ENCODE measurements around the gene CD109. TPM values are rescaled to one million over a fixed set of nuclear protein-coding genes. Genes with fewer than 3 reads are reported as not detected.
A peak's percentile ranks its signal among the peaks of the same experiment; 100 is the strongest.

The CD109 gene
- total RNA-seq, 1 donor from 2014 or later: 14.3 TPM

DNA sequence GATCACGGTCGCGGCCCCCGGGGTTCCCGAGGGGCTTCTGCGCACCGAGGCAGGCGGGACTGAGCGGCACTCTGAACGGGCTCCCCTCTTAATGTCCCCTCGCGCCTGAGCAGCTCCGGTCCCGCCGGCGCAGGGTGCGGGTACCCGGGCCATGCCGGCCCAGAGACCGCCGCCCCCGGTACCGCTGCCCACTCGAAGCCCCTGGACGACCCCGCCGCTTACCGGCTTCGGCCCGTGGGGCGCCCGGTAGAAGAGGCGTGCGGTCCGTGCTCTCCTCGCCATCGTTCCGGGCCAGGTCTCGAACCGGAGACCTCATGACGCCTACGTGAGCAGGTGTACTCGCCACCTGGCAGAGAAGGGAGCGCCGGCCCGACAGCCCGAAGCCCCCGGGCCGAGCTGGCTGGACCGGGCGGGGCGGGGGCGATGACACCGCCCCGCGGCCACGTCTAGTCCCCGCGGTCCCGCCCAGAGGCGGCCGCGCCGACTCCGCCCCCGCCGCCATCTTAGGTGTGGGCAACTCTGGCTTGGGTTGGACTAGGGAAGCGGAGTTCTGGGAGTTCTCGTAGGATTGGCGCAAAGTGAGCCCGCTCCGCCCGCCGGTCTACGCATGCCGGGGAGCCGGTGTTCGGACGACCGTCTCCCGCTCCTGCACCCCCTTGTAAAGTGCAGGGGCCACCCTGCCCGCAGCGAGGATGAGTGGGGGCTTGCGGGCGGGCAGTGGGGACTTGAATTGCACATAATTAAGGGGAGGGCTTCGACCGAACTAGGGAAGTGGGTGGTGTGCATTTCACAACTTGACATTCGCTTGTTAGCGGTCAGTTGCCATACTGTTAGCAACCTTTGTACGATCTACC, 42.2 kb upstream of the CD109 start, which contains the start of gene SLC17A5:
Gene SLC17A5, minus strand, starts transcription at position 422 of the 854 bp plus-strand sequence. Its CDS starts 106 bp downstream, at position 316.
- Mint-ChIP-seq H3K4me3 (ENCODE audit: unreplicated experiment) (peak within 1 kb of the TSS; percentile 98), H3K27ac (ENCODE audit: unreplicated experiment) (peak within 1 kb of the TSS; percentile 97), H3K27me3 (ENCODE audit: unreplicated experiment) (no peaks in the 10 kb centered on the region), H3K36me3 (ENCODE audit: unreplicated experiment) (peaks cover 4% of the 10 kb centered on the region), H3K4me1 (ENCODE audit: unreplicated experiment) (peaks cover 24% of the 10 kb centered on the region), H3K9me3 (ENCODE audit: unreplicated experiment) (no peaks in the 10 kb centered on the region)
- TF ChIP-seq, protein P1, sequence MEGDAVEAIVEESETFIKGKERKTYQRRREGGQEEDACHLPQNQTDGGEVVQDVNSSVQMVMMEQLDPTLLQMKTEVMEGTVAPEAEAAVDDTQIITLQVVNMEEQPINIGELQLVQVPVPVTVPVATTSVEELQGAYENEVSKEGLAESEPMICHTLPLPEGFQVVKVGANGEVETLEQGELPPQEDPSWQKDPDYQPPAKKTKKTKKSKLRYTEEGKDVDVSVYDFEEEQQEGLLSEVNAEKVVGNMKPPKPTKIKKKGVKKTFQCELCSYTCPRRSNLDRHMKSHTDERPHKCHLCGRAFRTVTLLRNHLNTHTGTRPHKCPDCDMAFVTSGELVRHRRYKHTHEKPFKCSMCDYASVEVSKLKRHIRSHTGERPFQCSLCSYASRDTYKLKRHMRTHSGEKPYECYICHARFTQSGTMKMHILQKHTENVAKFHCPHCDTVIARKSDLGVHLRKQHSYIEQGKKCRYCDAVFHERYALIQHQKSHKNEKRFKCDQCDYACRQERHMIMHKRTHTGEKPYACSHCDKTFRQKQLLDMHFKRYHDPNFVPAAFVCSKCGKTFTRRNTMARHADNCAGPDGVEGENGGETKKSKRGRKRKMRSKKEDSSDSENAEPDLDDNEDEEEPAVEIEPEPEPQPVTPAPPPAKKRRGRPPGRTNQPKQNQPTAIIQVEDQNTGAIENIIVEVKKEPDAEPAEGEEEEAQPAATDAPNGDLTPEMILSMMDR (IDR thresholded peaks at IDR 0.05): no peak
- DNase-seq (ENCODE audit: extremely low spot score, unreplicated experiment): peak; percentile 96

DNA sequence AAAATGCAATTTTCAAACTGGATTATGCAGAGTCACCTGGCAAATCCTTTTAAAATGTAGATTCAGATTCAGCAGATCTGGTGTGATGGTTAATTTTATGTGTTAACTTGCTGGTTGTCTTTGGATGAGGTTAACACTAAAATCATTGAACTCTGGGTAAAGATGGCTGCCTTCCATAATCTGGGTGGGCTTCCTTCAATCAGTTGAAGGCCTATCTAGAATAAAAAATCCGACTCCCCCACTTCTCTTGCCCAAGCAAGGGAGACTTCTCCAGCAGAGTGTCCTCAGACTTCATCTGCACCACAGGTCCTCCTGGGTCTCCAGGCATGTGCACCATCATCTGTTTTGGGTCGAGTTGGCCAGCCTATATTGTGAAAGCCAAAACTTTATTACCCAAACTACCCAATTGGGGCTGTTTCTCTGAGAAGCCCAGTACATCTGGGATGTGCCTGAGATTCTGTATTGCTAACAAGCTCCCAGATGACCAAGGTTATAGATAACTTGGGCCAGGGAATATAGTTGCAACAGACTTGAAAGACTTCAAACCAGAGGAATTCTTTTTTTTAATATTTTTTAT, 40.6 kb upstream of the CD109 start:
- Mint-ChIP-seq H3K27ac (ENCODE audit: unreplicated experiment) (no peak overlapping the region), H3K9me3 (ENCODE audit: unreplicated experiment) (no peaks in the 10 kb centered on the region), H3K4me1 (ENCODE audit: unreplicated experiment) (peaks cover 24% of the 10 kb centered on the region), H3K27me3 (ENCODE audit: unreplicated experiment) (no peaks in the 10 kb centered on the region), H3K36me3 (ENCODE audit: unreplicated experiment) (no peaks in the 10 kb centered on the region), H3K4me3 (ENCODE audit: unreplicated experiment) (peak overlapping the region; percentile 29)
- TF ChIP-seq, protein P1 (IDR thresholded peaks at IDR 0.05): no peak
- no peak for DNase-seq (ENCODE audit: extremely low spot score, unreplicated experiment)

DNA sequence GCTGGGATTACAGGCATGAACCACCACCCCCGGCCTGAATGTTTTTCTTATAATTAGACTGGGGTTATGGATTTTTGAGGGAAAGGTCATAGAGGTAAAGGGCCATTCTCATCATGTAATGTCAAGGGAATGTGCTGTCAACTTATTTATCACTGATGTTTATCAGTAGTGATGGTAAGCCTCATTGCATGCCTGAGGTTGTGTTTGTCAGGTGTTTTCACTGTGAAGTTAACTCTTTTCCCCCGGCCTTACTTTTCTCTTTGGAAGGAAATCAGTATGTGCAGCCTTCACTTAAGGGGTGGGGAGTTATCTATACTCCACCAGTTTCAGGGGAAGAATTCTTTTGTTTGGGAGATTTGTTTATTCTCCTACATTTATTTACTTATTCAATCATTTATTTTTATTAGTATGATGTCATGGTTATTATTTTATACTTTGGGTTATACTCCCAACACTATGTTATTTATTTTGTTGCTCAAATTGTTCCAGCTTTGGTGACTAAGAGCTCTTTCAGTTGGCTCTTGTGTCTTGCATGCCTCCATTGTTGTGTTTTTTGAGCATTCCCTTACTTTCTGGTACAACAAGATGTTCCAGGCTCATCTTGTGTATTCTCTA, 39.4 kb upstream of the CD109 start:
- no peak for DNase-seq (ENCODE audit: extremely low spot score, unreplicated experiment)
- Mint-ChIP-seq H3K4me3 (ENCODE audit: unreplicated experiment) (no peak overlapping the region), H3K4me1 (ENCODE audit: unreplicated experiment) (peaks cover 22% of the 10 kb centered on the region), H3K36me3 (ENCODE audit: unreplicated experiment) (no peaks in the 10 kb centered on the region), H3K9me3 (ENCODE audit: unreplicated experiment) (no peaks in the 10 kb centered on the region), H3K27ac (ENCODE audit: unreplicated experiment) (no peak overlapping the region), H3K27me3 (ENCODE audit: unreplicated experiment) (no peaks in the 10 kb centered on the region)
- TF ChIP-seq, protein P1 (IDR thresholded peaks at IDR 0.05): no peak

DNA sequence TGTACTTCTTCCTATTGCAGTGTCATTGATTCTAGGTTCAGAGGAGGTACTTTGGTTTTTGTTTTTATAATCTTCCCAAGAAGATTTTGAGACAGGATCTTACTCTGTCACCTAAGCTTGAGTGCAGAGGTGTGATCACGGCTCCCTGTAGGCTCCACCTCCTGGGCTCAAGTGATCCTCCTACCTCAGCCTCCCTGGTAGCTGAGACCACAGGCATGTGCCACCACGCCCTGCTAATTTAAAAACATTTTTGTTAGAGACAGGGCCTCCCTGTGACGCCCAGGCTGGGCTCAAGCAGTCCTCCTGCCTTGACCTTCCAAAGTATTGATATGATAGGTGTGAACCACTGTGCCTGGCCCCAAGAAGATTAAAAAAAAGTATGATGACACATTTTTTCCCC, 38.8 kb upstream of the CD109 start:
- Mint-ChIP-seq H3K36me3 (ENCODE audit: unreplicated experiment) (no peaks in the 10 kb centered on the region), H3K4me1 (ENCODE audit: unreplicated experiment) (peaks cover 19% of the 10 kb centered on the region), H3K27me3 (ENCODE audit: unreplicated experiment) (no peaks in the 10 kb centered on the region), H3K9me3 (ENCODE audit: unreplicated experiment) (no peaks in the 10 kb centered on the region), H3K4me3 (ENCODE audit: unreplicated experiment) (no peak overlapping the region), H3K27ac (ENCODE audit: unreplicated experiment) (no peak overlapping the region)
- TF ChIP-seq, protein P1 (IDR thresholded peaks at IDR 0.05): no peak
- DNase-seq (ENCODE audit: extremely low spot score, unreplicated experiment): no peak

DNA sequence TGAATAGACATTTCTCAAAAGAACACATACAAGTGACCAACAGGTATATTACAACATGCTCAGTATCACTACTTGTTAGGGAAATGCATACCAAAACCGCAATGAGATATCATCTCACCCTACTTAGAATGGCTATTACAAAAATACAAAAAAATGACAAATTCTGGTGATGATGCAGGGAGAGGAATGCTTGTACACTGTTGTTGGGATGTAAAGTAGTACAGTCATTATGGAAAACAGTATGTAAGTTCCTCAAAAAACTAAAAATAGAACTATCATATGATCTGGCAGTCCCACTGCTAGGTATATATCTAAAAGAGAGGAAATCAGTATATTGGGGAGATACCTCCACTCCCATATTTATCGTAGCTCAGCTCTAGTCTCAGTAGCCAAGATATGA, 31.3 kb upstream of the CD109 start:
- no peak overlapping the region for H3K4me3 Mint-ChIP-seq (ENCODE audit: unreplicated experiment)
- no peak overlapping the region for H3K27ac Mint-ChIP-seq (ENCODE audit: unreplicated experiment)
- no peak for DNase-seq (ENCODE audit: extremely low spot score, unreplicated experiment)
- TF ChIP-seq, protein P1 (IDR thresholded peaks at IDR 0.05): no peak
- no peaks in the 10 kb centered on the region for H3K36me3 Mint-ChIP-seq (ENCODE audit: unreplicated experiment)
- no peaks in the 10 kb centered on the region for H3K9me3 Mint-ChIP-seq (ENCODE audit: unreplicated experiment)
- H3K4me1 Mint-ChIP-seq (ENCODE audit: unreplicated experiment): peaks cover 5% of the 10 kb centered on the region
- H3K27me3 Mint-ChIP-seq (ENCODE audit: unreplicated experiment): peaks cover 29% of the 10 kb centered on the region
